K562 (cell line): ENCODE measurements around the gene CMSS1. TPM values are rescaled to one million over a fixed set of nuclear protein-coding genes. Genes with fewer than 3 reads are reported as not detected.

Source experiments
- ATF1 ChIP-seq, 2 experiments: fragments of 450-650 bp in 1 of 2; IDR thresholded peaks; 2 replicates each; pipeline ENCODE4 v1.6.1; 2016; ENCODE audit warnings: missing compliant biosample characterization in 1 of 2, missing genetic modification characterization in 1 of 2
- ESRRB ChIP-seq: fragments of 250-450 bp; sonication (Bioruptor Pico); IDR thresholded peaks from 2 replicates; pipeline ENCODE4 v1.5.0; 2020; ENCODE audit warnings: mild to moderate bottlenecking, moderate library complexity, borderline replicate concordance
- KAT2B ChIP-seq: IDR thresholded peaks from one replicate; pipeline ENCODE4 v1.6.1; 2012; ENCODE audit warnings: low read depth, mild to moderate bottlenecking, control low read depth, inconsistent platforms, low read length, moderate library complexity
- LEF1 ChIP-seq: fragments of 450-650 bp; IDR thresholded peaks from 2 replicates; pipeline ENCODE4 v1.6.1; 2016; ENCODE audit warnings: mild to moderate bottlenecking
- MGA ChIP-seq: fragments of 450-650 bp; IDR thresholded peaks from 2 replicates; pipeline ENCODE4 v1.6.1; 2016; ENCODE audit warnings: mild to moderate bottlenecking, moderate library complexity
- RBM22 ChIP-seq: fragments of 200-400 bp; formaldehyde crosslinking; IDR thresholded peaks from 2 replicates; pipeline ENCODE4 v1.6.1; 2018; ENCODE audit warnings: low read length, low read depth; ENCODE audit not compliant: poor library complexity, severe bottlenecking
- SIN3B ChIP-seq: fragments of 450-650 bp; IDR thresholded peaks from 2 replicates; pipeline ENCODE4 v1.6.1; 2017; ENCODE audit warnings: low read depth, mild to moderate bottlenecking, moderate library complexity
- YY1 ChIP-seq, 3 experiments: IDR thresholded peaks; 2 replicates each; pipeline ENCODE4 v1.6.1; 2011; ENCODE audit warnings: low read length in 2 of 3, mild to moderate bottlenecking in 2 of 3, moderate library complexity in 2 of 3, borderline replicate concordance in 1 of 3, control low read depth in 1 of 3, low read depth in 1 of 3; ENCODE audit not compliant: insufficient read depth in 3 of 3, insufficient replicate concordance in 2 of 3, control insufficient read depth in 1 of 3, insufficient read length in 1 of 3; ENCODE audit errors: extremely low read depth in 1 of 3
- ZFPM2 ChIP-seq: fragments of 250-450 bp; sonication (Bioruptor Pico); IDR thresholded peaks from 2 replicates; pipeline ENCODE4 v1.5.1; 2022; ENCODE audit warnings: mild to moderate bottlenecking
- ZNF184 ChIP-seq: sonication (generic); formaldehyde crosslinking; IDR thresholded peaks from 2 replicates; pipeline ENCODE4 v1.5.0; 2020; ENCODE audit warnings: missing genetic modification reagents
- ZNF592 ChIP-seq: fragments of 450-650 bp; IDR thresholded peaks from 2 replicates; pipeline ENCODE4 v1.6.1; 2017; ENCODE audit warnings: antibody characterized with exemption, mild to moderate bottlenecking
- polyA plus RNA-seq, 8 experiments: library from polyadenylated mRNA; depleted of rRNA in 4 of 8; stranded (reverse) in 5 of 8; unstranded in 3 of 8; fragments of >200 nt; fragmentation: Nextera tagmentation in 2 of 8; fragmentation: Illumina TruSeq in 1 of 8; extraction: Ambion mirVana in 2 of 8; extraction: Trizol in 1 of 8; gene quantifications; 2 replicates each; pipeline versions ENCODE4 v1.2.1 to v1.2.3, GENCODE V29; 2011 to 2014; ENCODE audit warnings: inconsistent platforms in 1 of 8, missing spikeins in 1 of 8
- total RNA-seq, 7 experiments: library from RNA; depleted of rRNA in 6 of 7; stranded (reverse); fragments of >200 nt in 6 of 7; fragmentation: Illumina TruSeq in 2 of 7; extraction: Trizol in 2 of 7; gene quantifications; 2 replicates each; pipeline versions ENCODE4 v1.2.1 to v1.2.3, GENCODE V29; 2011 to 2021; ENCODE audit warnings: low replicate concordance in 1 of 7

The CMSS1 gene
- total and polyA plus RNA-seq, 9 of the 15 experiments (the other 6 are each of a cell fraction or from before 2014, with no cell fraction given) = 46.9 to 109 (median 72.3) TPM

GRCh38 chr3:99776516-99777209 lies 41.0 kb upstream of the CMSS1 start (continued):
- TF ChIP-seq KAT2B (no peak), ZNF184 (CRISPR knock-in tag) (no peak), ESRRB (CRISPR knock-in tag) (0 out of 2 replicates have a peak, but pooled peaks have one; percentile 37), MGA (peak; percentile 37), YY1 (IDR thresholded peaks at IDR 0.05; ENCODE audit: borderline replicate concordance in 1 of 3, control insufficient read depth in 1 of 3, extremely low read depth in 1 of 3, insufficient read depth in 3 of 3, insufficient read length in 1 of 3, insufficient replicate concordance in 2 of 3, low read depth in 1 of 3, low read length in 2 of 3) (no peak), ATF1 (CRISPR knock-in tag; IDR thresholded peaks at IDR 0.05) (no peak), ATF1 (tag; IDR thresholded peaks at IDR 0.05) (peak; percentile 89), LEF1 (peak; percentile 27; the same call in 1 of the 2 replicates), ZNF592 (peak; percentile 99), RBM22 (no peak), SIN3B (no peak), ZFPM2 (CRISPR knock-in tag) (peak; percentile 98)
